GM23248 (cell line): Measurements from ENCODE around the gene ACER1. TPM values are rescaled to one million over a fixed set of nuclear protein-coding genes. Genes with fewer than 3 reads are reported as not detected.
"Not testable (repeated sequence)": the region's sequence is repeated elsewhere in the genome, so short reads cannot be mapped to it uniquely, and the experiment has no call there.

ENCODE experiments used
- DNase-seq: peaks from one replicate; pipeline ENCODE4 v3.0.0-alpha.2; 2015
- H2AFZ ChIP-seq: fragments of 200-600 bp; sonication (generic); 2 replicates; pipeline ENCODE4 v1.6.1; 2016; ENCODE audit warnings: antibody characterized with exemption
- H3F3A ChIP-seq: fragments of 200-600 bp; sonication (generic); 2 replicates; pipeline ENCODE4 v1.6.1; 2016; ENCODE audit warnings: mild to moderate bottlenecking, antibody characterized with exemption, mixed run types; ENCODE audit not compliant: insufficient read depth
- H3K27ac ChIP-seq: fragments of 200-600 bp; sonication (generic); 2 replicates; pipeline ENCODE4 v1.5.1; 2016; ENCODE audit warnings: mild to moderate bottlenecking
- H3K27me3 ChIP-seq: fragments of 200-600 bp; sonication (generic); replicated peaks from 2 replicates; pipeline ENCODE4 v1.6.1; 2016; ENCODE audit warnings: mild to moderate bottlenecking; ENCODE audit not compliant: insufficient read depth
- H3K36me3 ChIP-seq: fragments of 200-600 bp; sonication (generic); 2 replicates; pipeline ENCODE4 v1.6.1; 2016; ENCODE audit warnings: low read depth, mild to moderate bottlenecking
- H3K4me1 ChIP-seq: fragments of 200-600 bp; sonication (generic); 2 replicates; pipeline ENCODE4 v1.6.1; 2016; ENCODE audit warnings: mild to moderate bottlenecking; ENCODE audit not compliant: insufficient read depth
- H3K4me2 ChIP-seq: fragments of 200-600 bp; sonication (generic); one replicate; pipeline ENCODE4 v1.6.1; 2016; ENCODE audit warnings: mild to moderate bottlenecking; ENCODE audit not compliant: unreplicated experiment
- H3K4me3 ChIP-seq: fragments of 200-600 bp; sonication (generic); 2 replicates; pipeline ENCODE4 v1.5.1; 2016; ENCODE audit warnings: mild to moderate bottlenecking
- H3K79me2 ChIP-seq: fragments of 200-600 bp; sonication (generic); 2 replicates; pipeline ENCODE4 v1.6.1; 2016; ENCODE audit warnings: mild to moderate bottlenecking; ENCODE audit not compliant: insufficient read depth
- H3K9ac ChIP-seq: fragments of 200-600 bp; sonication (generic); 2 replicates; pipeline ENCODE4 v1.6.1; 2016; ENCODE audit warnings: mild to moderate bottlenecking
- H3K9me2 ChIP-seq: fragments of 200-600 bp; sonication (generic); 2 replicates; pipeline ENCODE4 v1.6.1; 2016; ENCODE audit warnings: mixed run types, mild to moderate bottlenecking, moderate library complexity; ENCODE audit not compliant: insufficient read depth
- H3K9me3 ChIP-seq: fragments of 200-600 bp; sonication (generic); one replicate; pipeline ENCODE4 v1.6.1; 2017; ENCODE audit warnings: low read depth
- H4K20me1 ChIP-seq: fragments of 200-600 bp; sonication (generic); 2 replicates; pipeline ENCODE4 v1.6.0; 2016; ENCODE audit not compliant: insufficient read depth
- EZH2 ChIP-seq: fragments of 200-600 bp; sonication (generic); IDR thresholded peaks from 2 replicates; pipeline ENCODE4 v1.6.1; 2018; ENCODE audit warnings: antibody characterized with exemption, mild to moderate bottlenecking; ENCODE audit not compliant: insufficient read depth, poor library complexity, severe bottlenecking
- EZH2phosphoT487 ChIP-seq: fragments of 200-600 bp; sonication (generic); IDR thresholded peaks from 2 replicates; pipeline ENCODE4 v1.6.1; 2018; ENCODE audit warnings: antibody characterized with exemption, moderate library complexity, mild to moderate bottlenecking, low read depth; ENCODE audit not compliant: insufficient read depth
- WGBS, 2 experiments: methylation state at CpG; one replicate each; pipeline ENCODE4 v1.1.6; 2015 to 2017; ENCODE audit warnings: low lambda C conversion rate in 2 of 2, low coverage in 1 of 2; ENCODE audit errors: missing lambda C conversion rate in 2 of 2; 5-methylcytosine and 5-hydroxymethylcytosine counted together
- in situ Hi-C: fragments of 300-500 bp; cut with MboI; formaldehyde crosslinking; loops from 2 replicates; pipeline ENCODE4 v1.15.0; 2020
- polyA plus RNA-seq: library from polyadenylated mRNA; unstranded; fragments of >200 nt; fragmentation: Nextera tagmentation; extraction: Ambion mirVana; gene quantifications from 2 replicates; pipeline ENCODE4 v1.2.1, GENCODE V29; 2016
- total RNA-seq: library from RNA; depleted of rRNA; stranded (reverse); fragments of >200 nt; shearing (Covaris generic); gene quantifications from 2 replicates; pipeline ENCODE4 v1.2.3, GENCODE V29; 2014

The ACER1 gene
- total and polyA plus RNA-seq, 2 experiments from 2014 or later, result 0.16 to 0.22 TPM

DNA sequence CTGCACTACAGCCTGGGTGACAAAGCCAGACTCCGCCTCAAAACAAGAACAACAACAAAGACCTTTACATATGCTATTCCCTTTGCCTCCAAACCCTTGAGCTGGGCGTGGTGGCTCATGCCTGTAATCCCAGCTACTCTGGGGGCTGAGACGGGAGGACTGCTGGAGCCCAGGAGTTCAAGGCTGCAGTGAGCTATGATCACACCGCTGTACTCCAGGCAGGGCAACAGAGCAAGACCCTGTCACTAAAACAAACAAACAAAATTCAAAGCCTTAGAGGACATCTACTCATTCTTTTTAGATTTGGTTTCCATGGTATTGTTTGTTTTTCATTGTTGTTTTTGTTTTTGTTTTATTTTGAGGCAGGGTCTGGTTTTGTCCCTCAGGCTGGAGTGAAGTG, 7.8 kb downstream of the ACER1 start:
- H3K36me3 ChIP-seq, result no peaks in the 10 kb centered on the region
- no peaks in the 10 kb centered on the region for H3K9me2 ChIP-seq
- no peaks in the 10 kb centered on the region for H3K79me2 ChIP-seq
- no peak for TF ChIP-seq EZH2phosphoT487
- no peak for TF ChIP-seq EZH2
- H4K20me1 ChIP-seq, result no peaks in the 10 kb centered on the region
- H3K4me1 ChIP-seq, result no peaks in the 10 kb centered on the region
- H3K9me3 ChIP-seq, result no peaks in the 10 kb centered on the region
- no peak overlapping the region for H3K4me3 ChIP-seq
- no peak for DNase-seq
- no peak overlapping the region for H2AFZ ChIP-seq
- no peak overlapping the region for H3K9ac ChIP-seq
- H3F3A ChIP-seq, result no peaks in the 10 kb centered on the region
- WGBS, 2 experiments, result 46 to 49% methylated on average over 4 of the region's 4 CpGs
- no peaks in the 10 kb centered on the region; the same call in 1 of the 2 replicates for H3K27me3 ChIP-seq
- no peak overlapping the region for H3K4me2 ChIP-seq
- H3K27ac ChIP-seq, result no peak overlapping the region
- in situ Hi-C loops, result no loop called here

DNA sequence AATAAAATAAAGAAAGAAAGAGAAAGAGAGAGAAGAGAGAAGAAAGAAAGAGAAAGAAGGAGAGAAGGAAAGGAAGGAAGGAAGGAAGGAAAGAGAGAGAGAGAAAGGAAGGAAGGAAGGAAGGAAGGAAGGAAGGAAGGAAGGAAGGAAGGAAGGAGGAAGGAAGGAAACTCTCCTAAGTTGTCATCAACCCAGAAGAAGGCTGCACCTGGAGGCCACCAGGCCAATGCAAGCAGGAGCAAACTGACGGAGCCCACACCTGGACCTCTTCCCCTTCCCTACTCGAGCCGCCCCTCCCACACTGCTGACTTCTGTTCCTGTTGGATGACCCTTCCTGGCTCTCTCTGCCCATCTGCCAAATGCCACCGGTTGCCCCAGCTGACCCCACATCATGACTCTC, 8.7 kb downstream of the ACER1 start:
- DNase-seq, result no peak
- no peaks in the 10 kb centered on the region for H4K20me1 ChIP-seq
- no peak overlapping the region for H3K4me2 ChIP-seq
- no peak overlapping the region for H3K4me3 ChIP-seq
- no peaks in the 10 kb centered on the region for H3K36me3 ChIP-seq
- no peaks in the 10 kb centered on the region for H3K9me3 ChIP-seq
- no peak overlapping the region for H2AFZ ChIP-seq
- H3K79me2 ChIP-seq, result no peaks in the 10 kb centered on the region
- no peaks in the 10 kb centered on the region; the same call in 1 of the 2 replicates for H3K27me3 ChIP-seq
- H3K9me2 ChIP-seq, result no peaks in the 10 kb centered on the region
- no peaks in the 10 kb centered on the region for H3F3A ChIP-seq
- H3K27ac ChIP-seq, result no peak overlapping the region
- no peak overlapping the region for H3K9ac ChIP-seq
- in situ Hi-C loops, result no loop called here
- TF ChIP-seq EZH2phosphoT487 (no peak), EZH2 (no peak)
- H3K4me1 ChIP-seq, result no peaks in the 10 kb centered on the region
- whole genome bisulfite sequencing, 2 experiments, result 83 to 91% methylated on average over 3 to 4 of the region's 4 CpGs

GRCh38 chr19:6322284-6322683, 11.1 kb downstream of the ACER1 start:
- Histone ChIP-seq H3F3A (no peaks in the 10 kb centered on the region), H3K36me3 (no peaks in the 10 kb centered on the region), H3K9ac (no peak overlapping the region), H3K9me2 (no peaks in the 10 kb centered on the region), H3K79me2 (no peaks in the 10 kb centered on the region), H3K4me2 (no peak overlapping the region), H4K20me1 (no peaks in the 10 kb centered on the region), H3K27me3 (no peaks in the 10 kb centered on the region; the same call in 1 of the 2 replicates), H3K27ac (no peak overlapping the region), H3K4me3 (no peak overlapping the region), H3K4me1 (no peaks in the 10 kb centered on the region), H2AFZ (no peak overlapping the region), H3K9me3 (no peaks in the 10 kb centered on the region)
- TF ChIP-seq EZH2phosphoT487 (no peak), EZH2 (no peak)
- in situ Hi-C loops, result no loop called here
- WGBS, 2 experiments, result 9 to 19% methylated on average over 3 of the region's 3 CpGs
- DNase-seq, result no peak

DNA sequence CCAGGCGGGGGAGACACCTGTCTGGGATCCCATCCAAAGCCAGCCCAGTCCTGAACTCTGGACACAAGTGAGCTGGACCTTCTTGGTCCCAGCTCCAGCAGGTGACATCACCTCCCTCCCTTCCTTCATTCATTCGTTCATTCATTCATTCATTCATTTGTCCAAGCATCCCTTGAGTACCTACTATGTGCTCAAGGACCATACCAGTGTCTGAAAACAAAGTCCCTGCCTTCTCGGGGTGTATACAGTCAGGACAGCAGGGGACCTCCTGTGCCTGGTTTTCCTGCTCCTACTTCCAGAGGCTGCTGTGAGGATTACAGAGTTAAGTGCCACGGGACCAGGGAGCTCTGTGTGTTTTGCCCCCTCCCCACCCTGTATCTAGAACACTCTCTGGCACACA, 14.0 kb downstream of the ACER1 start:
- Histone ChIP-seq H3K36me3 (no peaks in the 10 kb centered on the region), H3K9ac (no peak overlapping the region), H3F3A (no peaks in the 10 kb centered on the region), H2AFZ (no peak overlapping the region), H3K79me2 (no peaks in the 10 kb centered on the region), H3K4me2 (no peak overlapping the region), H4K20me1 (no peaks in the 10 kb centered on the region), H3K27ac (no peak overlapping the region), H3K9me2 (no peaks in the 10 kb centered on the region), H3K4me1 (no peaks in the 10 kb centered on the region), H3K4me3 (no peak overlapping the region), H3K27me3 (no peaks in the 10 kb centered on the region; the same call in 1 of the 2 replicates), H3K9me3 (no peaks in the 10 kb centered on the region)
- no peak for TF ChIP-seq EZH2phosphoT487
- no peak for TF ChIP-seq EZH2
- in situ Hi-C loops, result no loop called here
- 28 to 31% methylated on average over 4 of the region's 4 CpGs for WGBS, 2 experiments
- DNase-seq, result no peak

- Histone ChIP-seq H3K4me3 (no peak overlapping the region), H3F3A (no peaks in the 10 kb centered on the region), H3K79me2 (no peaks in the 10 kb centered on the region), H3K27me3 (no peaks in the 10 kb centered on the region; the same call in 1 of the 2 replicates), H3K4me2 (no peak overlapping the region), H3K36me3 (no peaks in the 10 kb centered on the region), H3K27ac (no peak overlapping the region), H3K9ac (no peak overlapping the region), H3K4me1 (no peaks in the 10 kb centered on the region), H2AFZ (no peak overlapping the region), H3K9me3 (no peaks in the 10 kb centered on the region), H3K9me2 (no peaks in the 10 kb centered on the region), H4K20me1 (no peaks in the 10 kb centered on the region)
- peak; percentile 50 for DNase-seq
- no peak for TF ChIP-seq EZH2
- TF ChIP-seq EZH2phosphoT487, result no peak
- in situ Hi-C loops, result no loop called here
- 50 to 61% methylated on average over 5 of the region's 5 CpGs for WGBS, 2 experiments
Measured at GRCh38 chr19:6318772-6319171, 14.6 kb downstream of the ACER1 start.

GRCh38 chr19:6315646-6316045, 17.8 kb downstream of the ACER1 start:
- H3K27ac ChIP-seq, H3K4me3 ChIP-seq, H3K9me3 ChIP-seq, H3K9ac ChIP-seq, H3K36me3 ChIP-seq, H3K9me2 ChIP-seq, in situ Hi-C loops, H3K79me2 ChIP-seq, H4K20me1 ChIP-seq, H3K27me3 ChIP-seq, H3F3A ChIP-seq, H2AFZ ChIP-seq, DNase-seq, H3K4me2 ChIP-seq, H3K4me1 ChIP-seq: not testable (repeated sequence)
- 68 to 71% methylated on average over 5 of the region's 5 CpGs for WGBS, 2 experiments
